HEK293 (cell line): Measurements from ENCODE around the gene CCL27.

Source experiments
- CTCF ChIA-PET: fragments of 350-600 bp; formaldehyde crosslinking; extraction: SDS; loops from one replicate; lab custom pipeline; 2021; ENCODE audit warnings: antibody characterized with exemption; lab: Yijun Ruan, JAX
- POLR2A ChIA-PET: fragments of 300-600 bp; formaldehyde crosslinking; extraction: SDS; loops from one replicate; lab custom pipeline; 2020; ENCODE audit warnings: antibody characterized with exemption, inconsistent platforms; lab: Yijun Ruan, JAX
- H3K27ac ChIP-seq: fragments of 200-500 bp; sonication (Bioruptor generic); 2 replicates; pipeline ENCODE4 v1.5.1; 2014; ENCODE audit warnings: low read depth, low read length, control low read depth, inconsistent platforms; ENCODE audit errors: extremely low read depth
- H3K36me3 ChIP-seq, 2 experiments: fragments of 200-500 bp in 1 of 2; sonication (Bioruptor generic) in 1 of 2; 1 replicate in 1 of 2; 2 replicates in 1 of 2; pipeline ENCODE4 v1.5.1; 2014 to 2017; ENCODE audit warnings: inconsistent platforms in 2 of 2, low read length in 2 of 2; ENCODE audit not compliant: control insufficient read depth in 2 of 2, insufficient read depth in 1 of 2
- H3K4me1 ChIP-seq: fragments of 200-500 bp; sonication (Bioruptor generic); 2 replicates; pipeline ENCODE4 v1.5.1; 2014; ENCODE audit warnings: mild to moderate bottlenecking, low read length, inconsistent platforms; ENCODE audit not compliant: control insufficient read depth, insufficient read depth
- H3K4me3 ChIP-seq: 2 replicates; pipeline ENCODE4 v1.5.1; 2011; ENCODE audit warnings: low read depth, mild to moderate bottlenecking, control low read depth, low read length, moderate library complexity
- H3K9me3 ChIP-seq: fragments of 200-500 bp; sonication (Bioruptor generic); 2 replicates; pipeline ENCODE4 v1.5.1; 2014; ENCODE audit warnings: low read depth, low read length, inconsistent platforms; ENCODE audit not compliant: control insufficient read depth, insufficient read depth
- EGR2 ChIP-seq: fragments of 450-650 bp; formaldehyde crosslinking; IDR thresholded peaks from 2 replicates; pipeline ENCODE4 v1.5.1; 2016; ENCODE audit warnings: low read depth, missing biosample characterization, missing genetic modification characterization
- HIC1 ChIP-seq: fragments of 450-650 bp; formaldehyde crosslinking; IDR thresholded peaks from 2 replicates; pipeline ENCODE4 v1.5.1; 2016; ENCODE audit warnings: missing biosample characterization, missing genetic modification characterization
- HOXA7 ChIP-seq: sonication (generic); formaldehyde crosslinking; IDR thresholded peaks from 2 replicates; pipeline ENCODE4 v1.8.1; 2022; ENCODE audit warnings: missing genetic modification reagents, borderline replicate concordance
- KLF1 ChIP-seq: fragments of 450-650 bp; formaldehyde crosslinking; IDR thresholded peaks from 2 replicates; pipeline ENCODE4 v1.5.1; 2016; ENCODE audit warnings: missing biosample characterization, missing genetic modification characterization
- KLF10 ChIP-seq: fragments of 450-650 bp; IDR thresholded peaks from 2 replicates; pipeline ENCODE4 v1.5.1; 2018; ENCODE audit warnings: missing biosample characterization, mild to moderate bottlenecking, missing genetic modification characterization
- KLF8 ChIP-seq: fragments of 450-650 bp; formaldehyde crosslinking; IDR thresholded peaks from 2 replicates; pipeline ENCODE4 v1.5.1; 2016; ENCODE audit warnings: missing biosample characterization, missing genetic modification characterization
- KLF9 ChIP-seq: fragments of 450-650 bp; formaldehyde crosslinking; IDR thresholded peaks from 2 replicates; pipeline ENCODE4 v1.5.1; 2016; ENCODE audit warnings: missing biosample characterization, missing genetic modification characterization, low read depth
- SCRT1 ChIP-seq: fragments of 450-650 bp; formaldehyde crosslinking; IDR thresholded peaks from 2 replicates; pipeline ENCODE4 v1.5.1; 2016; ENCODE audit warnings: missing biosample characterization, missing genetic modification characterization, borderline replicate concordance
- SP2 ChIP-seq: fragments of 450-650 bp; formaldehyde crosslinking; IDR thresholded peaks from 2 replicates; pipeline ENCODE4 v1.5.1; 2016; ENCODE audit warnings: missing biosample characterization, missing genetic modification characterization
- SP7 ChIP-seq: fragments of 450-650 bp; formaldehyde crosslinking; IDR thresholded peaks from 2 replicates; pipeline ENCODE4 v1.5.1; 2016; ENCODE audit warnings: missing biosample characterization, missing genetic modification characterization
- TRIM28 ChIP-seq: IDR thresholded peaks from 2 replicates; pipeline ENCODE4 v1.6.1; 2011; ENCODE audit warnings: low read length, control low read depth, borderline replicate concordance
- ZBTB17 ChIP-seq: fragments of 450-650 bp; formaldehyde crosslinking; IDR thresholded peaks from 2 replicates; pipeline ENCODE4 v1.5.1; 2016; ENCODE audit warnings: missing biosample characterization, missing genetic modification characterization
- ZBTB7A ChIP-seq: fragments of 450-650 bp; formaldehyde crosslinking; IDR thresholded peaks from 2 replicates; pipeline ENCODE4 v1.5.1; 2016; ENCODE audit warnings: low read depth, missing biosample characterization, missing genetic modification characterization
- ZBTB8A ChIP-seq: fragments of 450-650 bp; formaldehyde crosslinking; IDR thresholded peaks from 2 replicates; pipeline ENCODE4 v1.5.1; 2016; ENCODE audit warnings: missing biosample characterization, missing genetic modification characterization
- ZNF10 ChIP-seq: fragments of 450-650 bp; formaldehyde crosslinking; IDR thresholded peaks from 2 replicates; pipeline ENCODE4 v1.5.1; 2017; ENCODE audit warnings: missing biosample characterization, missing genetic modification characterization
- ZNF146 ChIP-seq: fragments of 450-650 bp; formaldehyde crosslinking; IDR thresholded peaks from 2 replicates; pipeline ENCODE4 v1.5.1; 2016; ENCODE audit warnings: missing biosample characterization, missing genetic modification characterization
- ZNF19 ChIP-seq: fragments of 450-650 bp; formaldehyde crosslinking; IDR thresholded peaks from 2 replicates; pipeline ENCODE4; 2016; ENCODE audit warnings: missing biosample characterization, missing genetic modification characterization, low read depth
- ZNF2 ChIP-seq: fragments of 450-650 bp; formaldehyde crosslinking; IDR thresholded peaks from 2 replicates; pipeline ENCODE4 v1.5.1; 2016; ENCODE audit warnings: missing biosample characterization, missing genetic modification characterization
- ZNF280C ChIP-seq: fragments of 450-650 bp; formaldehyde crosslinking; IDR thresholded peaks from 2 replicates; pipeline ENCODE4 v1.5.1; 2016; ENCODE audit warnings: missing biosample characterization, missing genetic modification characterization
- ZNF404 ChIP-seq: fragments of 450-650 bp; formaldehyde crosslinking; IDR thresholded peaks from 2 replicates; pipeline ENCODE4 v1.5.1; 2017; ENCODE audit warnings: missing biosample characterization, missing genetic modification characterization
- ZNF501 ChIP-seq: fragments of 450-650 bp; formaldehyde crosslinking; IDR thresholded peaks from 2 replicates; pipeline ENCODE4 v1.5.1; 2016; ENCODE audit warnings: missing biosample characterization, missing genetic modification characterization
- ZNF521 ChIP-seq: fragments of 450-650 bp; formaldehyde crosslinking; IDR thresholded peaks from 2 replicates; pipeline ENCODE4 v1.5.1; 2017; ENCODE audit warnings: missing biosample characterization, mild to moderate bottlenecking, missing genetic modification characterization
- ZNF549 ChIP-seq: fragments of 450-650 bp; IDR thresholded peaks from 2 replicates; pipeline ENCODE4 v1.5.1; 2018; ENCODE audit warnings: missing biosample characterization, missing genetic modification characterization, mild to moderate bottlenecking, inconsistent platforms, moderate library complexity
- ZNF596 ChIP-seq: fragments of 450-650 bp; IDR thresholded peaks from 2 replicates; pipeline ENCODE4 v1.5.0; 2018; ENCODE audit warnings: missing biosample characterization, mild to moderate bottlenecking, missing genetic modification characterization, moderate library complexity
- ZNF600 ChIP-seq: fragments of 450-650 bp; formaldehyde crosslinking; IDR thresholded peaks from 2 replicates; pipeline ENCODE4 v1.5.1; 2016; ENCODE audit warnings: missing biosample characterization, missing genetic modification characterization
- ZNF654 ChIP-seq: fragments of 450-650 bp; formaldehyde crosslinking; IDR thresholded peaks from 2 replicates; pipeline ENCODE4 v1.5.1; 2016; ENCODE audit warnings: low read depth, missing biosample characterization, missing genetic modification characterization
- ZNF664 ChIP-seq: fragments of 450-650 bp; formaldehyde crosslinking; IDR thresholded peaks from 2 replicates; pipeline ENCODE4 v1.5.1; 2016; ENCODE audit warnings: missing biosample characterization, missing genetic modification characterization
- ZNF670 ChIP-seq: fragments of 450-650 bp; formaldehyde crosslinking; IDR thresholded peaks from 2 replicates; pipeline ENCODE4 v1.5.1; 2016; ENCODE audit warnings: missing biosample characterization, missing genetic modification characterization, low read depth
- ZNF747 ChIP-seq: fragments of 450-650 bp; formaldehyde crosslinking; IDR thresholded peaks from 2 replicates; pipeline ENCODE4 v1.5.1; 2016; ENCODE audit warnings: missing biosample characterization, missing genetic modification characterization
- ZXDB ChIP-seq: fragments of 450-650 bp; formaldehyde crosslinking; IDR thresholded peaks from 2 replicates; pipeline ENCODE4 v1.5.1; 2016; ENCODE audit warnings: missing biosample characterization, missing genetic modification characterization
- TF ChIP-seq, protein P1 (sequence below): fragments of 450-650 bp; formaldehyde crosslinking; IDR thresholded peaks from 2 replicates; pipeline ENCODE4 v1.5.1; 2016; ENCODE audit warnings: missing biosample characterization, missing genetic modification characterization

CCL27 gene

GRCh38 chr9:34637356-34638137, 24.9 kb downstream of the CCL27 start, which contains the start of gene SIGMAR1 (continued):
- TF ChIP-seq KLF10 (peak; percentile 76), ZNF600 (tag by site-specific recombination) (peak; percentile 40; the same call in 1 of the 2 replicates), ZNF596 (tag by site-specific recombination) (0 out of 2 replicates have a peak, but pooled peaks have one; percentile 31), TRIM28 (peak; percentile 56; the same call in 1 of the 2 replicates), KLF9 (tag by site-specific recombination) (peak; percentile 95), ZNF404 (tag by site-specific recombination) (no peak), KLF8 (peak; percentile 75; the same call in 1 of the 2 replicates), HIC1 (tag by site-specific recombination) (peak; percentile 88), ZBTB17 (tag by site-specific recombination) (no peak), ZBTB7A (0 out of 2 replicates have a peak, but pooled peaks have one; percentile 61), ZNF146 (no peak)
- TF ChIP-seq, protein P1, sequence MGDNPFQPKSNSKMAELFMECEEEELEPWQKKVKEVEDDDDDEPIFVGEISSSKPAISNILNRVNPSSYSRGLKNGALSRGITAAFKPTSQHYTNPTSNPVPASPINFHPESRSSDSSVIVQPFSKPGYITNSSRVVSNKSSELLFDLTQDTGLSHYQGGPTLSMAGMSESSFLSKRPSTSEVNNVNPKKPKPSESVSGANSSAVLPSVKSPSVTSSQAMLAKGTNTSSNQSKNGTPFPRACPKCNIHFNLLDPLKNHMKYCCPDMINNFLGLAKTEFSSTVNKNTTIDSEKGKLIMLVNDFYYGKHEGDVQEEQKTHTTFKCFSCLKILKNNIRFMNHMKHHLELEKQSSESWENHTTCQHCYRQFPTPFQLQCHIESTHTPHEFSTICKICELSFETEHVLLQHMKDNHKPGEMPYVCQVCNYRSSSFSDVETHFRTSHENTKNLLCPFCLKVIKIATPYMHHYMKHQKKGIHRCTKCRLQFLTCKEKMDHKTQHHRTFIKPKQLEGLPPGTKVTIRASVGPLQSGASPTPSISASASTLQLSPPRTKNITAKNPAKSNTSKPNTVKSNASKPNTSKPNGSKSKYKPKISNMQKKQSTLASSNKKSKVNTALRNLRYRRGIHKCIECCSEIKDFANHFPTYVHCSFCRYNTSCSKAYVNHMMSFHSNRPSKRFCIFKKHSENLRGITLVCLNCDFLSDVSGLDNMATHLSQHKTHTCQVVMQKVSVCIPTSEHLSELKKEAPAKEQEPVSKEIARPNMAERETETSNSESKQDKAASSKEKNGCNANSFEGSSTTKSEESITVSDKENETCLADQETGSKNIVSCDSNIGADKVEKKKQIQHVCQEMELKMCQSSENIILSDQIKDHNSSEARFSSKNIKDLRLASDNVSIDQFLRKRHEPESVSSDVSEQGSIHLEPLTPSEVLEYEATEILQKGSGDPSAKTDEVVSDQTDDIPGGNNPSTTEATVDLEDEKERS (tag by site-specific recombination): no peak

- POLR2A ChIA-PET: interaction anchor here (0.8 to 7.0 kb wide), 13 partner anchors 8 to 1612 kb away, joined by 3 to 90 read pairs (median 8); partner anchors contain the start of genes ARID3C, DCTN3, DNAJA1 and GALT
- peaks cover 0 to 15% of the 10 kb centered on the region in 2 experiments; a peak in 2 of 3 replicates for H3K36me3 ChIP-seq
- peak overlapping the region; percentile 77 for H3K27ac ChIP-seq
- H3K4me3 ChIP-seq: peak overlapping the region; percentile 67
- no peaks in the 10 kb centered on the region for H3K9me3 ChIP-seq
- CTCF ChIA-PET: interaction anchor here (0.6 to 8.3 kb wide), 8 partner anchors 11 to 1103 kb away, joined by 5 to 164 read pairs (median 12); partner anchors contain the start of genes DCTN3, GALT, IL11RA and RPP25L
- H3K4me1 ChIP-seq: no peaks in the 10 kb centered on the region
- TF ChIP-seq ZNF664 (tag by site-specific recombination) (no peak), ZNF2 (tag by site-specific recombination) (no peak), ZNF19 (tag by site-specific recombination) (no peak), ZNF521 (tag by site-specific recombination) (no peak), ZNF280C (tag by site-specific recombination) (no peak), ZXDB (no peak), HOXA7 (no peak), ZNF654 (no peak), ZNF10 (tag by site-specific recombination) (no peak), SP2 (tag by site-specific recombination) (no peak; the same call in 1 of the 2 replicates), ZNF501 (tag by site-specific recombination) (peak; percentile 2; the same call in 1 of the 2 replicates), ZBTB8A (tag by site-specific recombination) (peak; percentile 80), SP7 (tag by site-specific recombination) (no peak), KLF1 (no peak), ZNF549 (no peak), ZNF670 (tag by site-specific recombination) (no peak), ZNF747 (tag by site-specific recombination) (no peak), SCRT1 (tag by site-specific recombination) (0 out of 2 replicates have a peak, but pooled peaks have one; percentile 64), EGR2 (tag by site-specific recombination) (no peak)
Measured at GRCh38 chr9:34636791-34637355, 25.6 kb downstream of the CCL27 start.
